ENCODE measurements around the gene SATB2.

SATB2 gene

DNA sequence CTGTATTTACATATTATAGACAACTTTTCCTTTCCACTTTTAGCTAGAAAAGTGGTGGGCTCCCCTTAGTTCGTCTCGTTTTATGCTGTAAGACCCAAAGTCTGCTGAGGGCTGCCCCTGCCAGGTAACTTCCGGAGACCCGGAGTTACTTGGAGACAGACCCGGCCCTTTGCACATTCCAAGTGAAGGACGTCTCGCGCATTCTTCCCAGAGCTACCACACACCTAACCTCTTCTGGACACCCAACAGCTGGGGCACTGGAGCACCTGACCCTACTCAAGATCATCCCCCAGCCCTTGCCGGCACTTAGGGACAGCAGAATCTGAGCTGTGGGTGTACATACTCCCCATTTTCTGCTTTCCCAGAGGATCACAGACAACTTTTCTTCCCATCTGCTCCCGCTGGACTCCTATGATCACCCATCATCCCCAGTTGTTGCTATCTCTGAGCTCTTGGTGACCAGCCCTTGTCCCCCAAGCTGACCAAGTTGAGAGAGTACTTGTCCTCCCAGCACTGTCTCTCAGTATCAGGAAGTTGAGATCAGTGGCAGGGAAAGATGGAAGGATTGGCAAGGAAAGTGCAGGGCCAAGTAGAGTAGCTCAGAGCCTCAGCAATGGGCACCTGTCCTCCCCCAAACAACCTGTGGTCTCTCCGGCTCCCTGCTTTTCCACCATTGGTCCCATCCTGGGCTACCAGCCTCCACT is 8.4 kb upstream of the SATB2 start:
- DNase-seq, result no peak

- no peak for DNase-seq
These were observed 7.7 kb upstream of the SATB2 start for GRCh38 chr2:199465390-199465789.

GRCh38 chr2:199464606-199465352 is 7.0 kb upstream of the SATB2 start:
- DNase-seq, result no peak

DNA sequence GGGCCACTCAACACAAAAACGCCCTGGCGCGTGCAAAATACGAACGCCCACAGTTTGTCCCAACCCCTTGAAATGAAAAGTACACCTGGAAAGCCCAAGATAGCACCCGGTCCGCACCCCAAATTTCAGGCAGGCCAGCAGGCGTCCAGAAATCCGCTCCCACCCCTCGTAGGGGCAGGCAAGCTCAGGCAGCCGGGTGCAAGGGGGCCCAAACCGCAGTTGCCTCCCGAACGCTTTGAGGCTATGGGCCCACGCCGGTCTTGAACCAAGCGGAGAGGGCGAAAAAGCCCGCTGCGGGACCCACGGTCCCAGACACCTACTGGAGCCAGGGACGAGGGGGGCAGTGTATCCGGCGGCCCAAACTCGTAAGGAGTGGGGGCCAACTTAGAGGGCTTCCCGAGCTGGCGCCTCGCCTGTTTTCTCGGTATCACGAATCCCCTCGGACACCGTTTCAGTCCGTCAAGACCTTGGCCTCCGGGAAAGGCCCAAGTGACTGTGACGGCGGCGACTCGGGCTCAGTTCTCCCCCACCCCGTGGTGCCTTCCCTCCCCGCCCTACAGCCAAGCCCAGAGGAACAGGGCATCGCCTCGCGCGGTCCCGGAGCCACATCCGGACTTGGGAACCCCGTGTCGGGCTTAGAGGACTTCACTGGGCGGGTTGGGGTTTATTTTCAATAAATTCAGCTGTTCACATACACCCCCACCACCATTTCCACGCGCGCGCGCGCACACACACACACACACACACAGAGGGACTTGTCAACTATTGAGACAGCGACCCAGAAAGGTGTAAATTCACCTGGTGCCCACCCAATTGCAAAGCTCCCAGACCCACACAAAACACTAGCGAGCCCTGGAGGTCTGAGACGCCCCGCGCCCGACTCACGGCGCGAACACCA is 6.2 kb upstream of the SATB2 start:
- no peak for DNase-seq

DNA sequence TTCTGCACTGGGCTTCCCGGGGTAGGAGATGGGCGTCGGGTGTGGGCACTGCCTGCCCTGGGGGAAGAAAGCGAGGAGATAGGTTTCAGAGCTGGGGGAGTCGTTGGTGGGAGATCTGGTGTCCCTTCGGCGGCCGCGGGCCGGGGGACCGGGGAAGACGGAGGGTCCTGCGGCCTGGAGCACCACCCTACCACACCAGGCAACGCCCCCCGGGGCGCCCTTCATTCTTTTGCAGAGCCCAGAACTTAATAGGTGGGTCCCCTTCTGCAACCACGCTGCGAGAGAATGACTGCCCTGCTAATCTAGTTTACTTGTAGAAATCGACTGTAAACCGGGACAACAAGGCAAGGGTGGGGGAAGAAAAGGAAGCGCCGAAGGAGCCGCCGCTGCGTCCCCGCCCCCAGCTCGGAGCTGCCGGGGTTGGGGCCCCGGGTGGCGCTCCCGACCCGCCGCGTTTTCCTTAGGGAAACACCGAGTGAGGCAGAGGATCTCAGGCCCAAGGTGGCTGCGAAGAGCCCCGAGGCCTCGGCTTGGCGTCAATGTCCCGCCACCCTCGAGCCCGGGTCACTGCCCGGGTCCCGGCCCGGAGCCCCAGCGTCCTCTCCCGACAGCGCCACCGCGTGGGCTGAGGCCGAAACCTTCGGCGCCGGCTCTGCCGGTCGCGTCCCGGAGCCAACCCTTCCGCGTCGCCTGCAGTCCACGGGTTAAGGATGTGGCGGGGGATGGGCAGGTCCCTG is 5.4 kb upstream of the SATB2 start:
- peak; percentile 86 for DNase-seq

GRCh38 chr2:199462347-199462955 is 4.7 kb upstream of the SATB2 start:
- no peak for DNase-seq

GRCh38 chr2:199461711-199462346 is 4.1 kb upstream of the SATB2 start:
- no peak for DNase-seq

DNA sequence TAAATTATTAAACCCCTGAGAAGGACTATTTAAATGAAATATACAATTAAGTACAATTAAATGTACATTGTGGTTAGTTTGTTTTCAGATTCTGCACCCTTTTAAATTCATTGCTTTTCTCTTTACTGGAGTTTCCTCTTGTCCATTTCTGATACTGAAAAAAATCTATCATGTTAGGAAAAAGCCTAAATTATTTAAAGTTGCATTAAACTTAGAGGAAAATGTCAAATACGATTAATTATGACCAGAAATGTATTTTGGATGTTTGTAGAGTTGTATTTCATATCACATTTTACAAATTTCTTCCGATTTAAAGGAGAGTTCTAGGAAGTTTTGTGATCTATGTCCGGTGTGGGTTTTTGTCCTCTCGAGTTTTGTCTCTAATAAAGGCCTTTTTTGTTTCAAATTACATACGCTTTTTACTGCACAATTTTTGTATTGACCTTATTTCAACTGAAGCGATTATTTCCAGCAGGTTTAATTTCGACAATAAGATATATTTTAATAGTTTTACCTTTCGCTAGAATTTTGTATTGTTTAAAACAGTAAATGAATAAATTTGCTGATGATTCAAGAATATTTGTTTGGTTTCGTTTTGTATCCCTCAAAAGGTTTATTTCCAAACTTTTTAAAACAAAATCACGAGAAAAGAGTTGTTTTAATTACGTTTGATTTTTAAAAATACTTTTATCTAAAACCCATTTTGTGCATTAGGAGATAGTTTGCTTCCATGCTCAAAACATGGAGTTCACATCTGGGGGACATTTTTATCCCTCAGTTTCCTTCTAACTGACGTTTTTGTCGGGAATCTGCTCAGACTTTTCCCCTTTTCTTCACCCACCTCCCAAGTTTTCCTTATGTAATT is 3.3 kb upstream of the SATB2 start:
- DNase-seq, result no peak

DNA sequence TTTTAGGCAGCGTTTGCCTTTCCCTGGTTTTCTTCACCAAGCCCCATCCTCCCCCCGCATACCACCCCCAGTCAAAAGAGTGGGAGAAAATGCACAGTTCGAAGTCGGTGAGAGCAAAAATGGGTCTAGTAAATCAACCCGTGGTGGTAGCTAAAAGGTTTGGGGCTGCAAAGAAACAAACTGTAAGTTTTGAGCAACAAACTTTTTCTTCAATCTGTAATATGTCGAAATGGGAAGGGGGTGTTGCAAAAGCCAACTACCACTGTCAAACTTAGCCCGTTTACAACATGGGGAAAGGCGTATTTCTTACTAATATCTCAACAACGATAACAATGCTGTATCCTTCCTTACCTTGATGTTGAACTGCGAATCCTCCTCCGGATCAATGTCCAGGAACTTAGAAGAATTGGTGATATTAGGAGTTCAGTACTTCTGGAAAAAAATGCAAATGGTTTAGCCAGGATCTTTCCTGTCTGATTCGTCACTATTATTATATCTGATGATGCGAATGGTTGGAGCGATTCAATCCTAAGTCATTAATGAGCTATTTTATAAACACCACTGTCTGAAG is 2.4 kb upstream of the SATB2 start:
- DNase-seq, result peak; percentile 52

GRCh38 chr2:199459286-199460100 is 1.8 kb upstream of the SATB2 start:
- peak; percentile 90 for DNase-seq

DNA sequence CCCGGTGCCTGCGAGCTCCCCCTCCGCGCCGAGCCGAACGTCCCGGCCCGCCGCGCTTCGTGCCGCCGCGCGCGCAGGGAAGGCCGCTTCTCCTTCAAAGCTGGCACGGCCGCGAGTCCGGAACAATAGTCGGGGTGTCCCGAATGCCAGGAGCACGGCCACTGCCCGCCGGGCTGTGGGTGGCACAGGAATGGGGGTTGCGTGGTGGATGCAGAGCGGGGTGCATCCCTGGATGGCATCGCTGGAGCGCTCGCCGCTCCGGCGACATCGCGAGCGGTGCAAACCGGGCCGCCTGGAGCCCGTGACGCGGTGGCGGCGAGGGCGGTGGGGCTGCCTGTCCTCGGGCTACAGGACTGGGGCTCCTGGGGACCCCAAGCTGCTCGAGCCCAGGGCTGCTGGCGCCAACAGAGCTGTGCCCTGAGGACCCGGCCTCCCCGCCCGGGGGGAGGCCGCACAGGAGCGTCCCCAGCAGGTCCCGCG is 1.1 kb upstream of the SATB2 start:
- peak; percentile 27 for DNase-seq

- DNase-seq, result peak; percentile 27
These were observed 468 bp upstream of the SATB2 start for GRCh38 chr2:199458009-199458805.

DNA sequence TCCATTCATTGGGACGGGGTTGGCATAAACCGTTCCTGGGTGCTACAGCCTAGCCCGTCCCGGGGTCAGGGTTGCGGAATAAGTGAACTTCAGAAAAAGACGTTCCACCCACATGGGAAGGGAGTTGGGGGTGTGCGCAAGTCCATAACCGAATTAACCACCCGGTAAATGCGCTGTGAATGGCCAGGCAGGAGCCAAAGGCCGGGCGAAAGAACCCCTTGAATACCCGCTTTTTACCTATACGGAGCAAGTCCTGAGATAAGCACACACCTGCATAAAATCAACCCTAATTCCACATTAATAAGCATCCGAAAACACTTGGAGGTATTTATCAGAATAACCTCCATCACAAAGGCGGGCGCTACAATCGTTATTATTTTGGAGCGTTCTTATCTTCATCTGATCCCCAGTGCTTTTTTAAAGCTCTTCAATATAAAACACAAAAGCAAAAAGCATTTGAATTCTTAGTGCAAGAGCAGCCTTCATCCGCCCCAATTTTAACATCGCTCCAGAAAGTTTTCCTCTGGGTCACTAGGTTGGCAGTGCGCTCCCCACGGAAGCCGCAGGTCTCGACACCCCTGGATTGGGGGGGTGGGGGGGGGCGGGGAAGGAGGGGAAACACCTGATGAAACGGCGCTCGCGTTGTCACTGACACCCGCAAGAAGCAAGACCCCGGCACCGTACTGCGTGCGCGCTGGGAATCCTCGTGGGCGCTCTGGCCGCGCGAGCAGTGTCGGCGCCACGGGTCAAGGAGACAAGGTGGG is 1.2 kb downstream of the SATB2 start:
- no peak for DNase-seq

DNA sequence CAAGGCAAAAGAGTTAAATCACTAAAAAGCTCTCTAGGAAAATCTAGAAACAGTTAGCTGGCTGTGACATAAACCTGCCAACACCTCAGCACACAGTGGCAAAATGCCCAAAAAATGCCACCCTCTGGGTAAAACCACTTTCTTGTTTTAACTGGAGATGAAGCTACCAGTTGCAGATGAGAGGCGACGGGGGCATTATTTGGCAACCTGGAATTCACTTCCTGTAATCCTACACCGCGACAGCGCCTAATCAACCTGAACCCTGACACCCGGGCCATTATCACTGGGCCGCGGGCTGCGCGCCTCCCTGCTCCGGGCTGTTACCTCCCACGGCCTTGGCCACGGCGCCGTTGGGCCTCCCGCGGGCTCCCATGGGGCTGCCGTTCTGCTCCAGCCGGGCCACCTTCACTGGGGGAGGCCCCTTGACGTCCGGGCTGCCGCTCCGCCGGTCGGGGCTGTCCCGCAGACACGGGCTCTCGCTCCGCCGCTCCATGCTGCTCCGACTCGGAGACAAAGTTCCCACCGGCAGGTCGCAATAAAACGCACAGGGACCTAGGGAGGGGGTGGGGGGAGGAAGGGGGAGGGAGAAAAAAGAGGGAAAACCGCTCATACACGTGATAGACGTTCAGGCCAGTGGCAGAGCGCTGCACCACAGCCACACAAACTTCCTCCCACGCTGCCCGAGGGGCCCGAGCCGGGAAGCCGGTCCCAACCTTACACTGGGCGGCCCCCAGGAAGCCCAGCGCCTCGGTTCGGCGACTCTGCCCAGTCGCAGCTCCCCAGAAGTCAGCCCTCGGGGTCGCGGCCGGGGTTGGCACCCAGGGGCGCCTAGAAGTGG is 2.0 kb downstream of the SATB2 start:
- no peak for DNase-seq

GRCh38 chr2:199455210-199455544 is 2.6 kb downstream of the SATB2 start:
- DNase-seq, result no peak

- DNase-seq, result no peak
These were observed 4.8 kb downstream of the SATB2 start for GRCh38 chr2:199452991-199453379.
